IMR-90 (cell line): ENCODE data around the gene SNED1. TPM values are rescaled to one million over a fixed set of nuclear protein-coding genes. Genes with fewer than 3 reads are reported as not detected.
A peak's percentile ranks its signal among the peaks of the same experiment; 100 is the strongest.

ENCODE experiments used
- ATAC-seq: fragments of 200-7000 bp; cut with Tn5 transposase; 2 replicates; pipeline ENCODE4 v1.9.1; 2020; ENCODE audit warnings: low read depth, mild to moderate bottlenecking, moderate library complexity
- BruUV-seq: library from RNA; stranded (reverse); fragments of 400-500 nt; replicated peaks from 2 replicates; lab custom pipeline; 2021; lab: Mats Ljungman, UMichigan
- CTCF ChIA-PET: fragments of 300-600 bp; formaldehyde crosslinking; extraction: SDS; loops from one replicate; lab custom pipeline; 2021; ENCODE audit warnings: antibody characterized with exemption; lab: Yijun Ruan, JAX
- POLR2A ChIA-PET: fragments of 300-600 bp; sonication (Branson Sonifier 250); formaldehyde crosslinking; loops from one replicate; lab custom pipeline; 2022; ENCODE audit warnings: antibody characterized with exemption; ENCODE audit not compliant: unreplicated experiment; lab: Charles Lee
- DNase-seq: peaks from one replicate; pipeline ENCODE4 v3.0.0; 2013
- H2AFZ ChIP-seq: replicated peaks from 2 replicates; pipeline ENCODE3; 2013; ENCODE audit warnings: low read length, mild to moderate bottlenecking; ENCODE audit not compliant: poor library complexity
- H2AK5ac ChIP-seq: 2 replicates; pipeline ENCODE4 v1.6.1; 2013; ENCODE audit warnings: low read depth, low read length, inconsistent platforms
- H2AK9ac ChIP-seq: replicated peaks from 2 replicates; pipeline ENCODE3; 2013; ENCODE audit warnings: mild to moderate bottlenecking, low read depth, low read length, moderate library complexity; ENCODE audit not compliant: poor library complexity
- H2BK120ac ChIP-seq: 2 replicates; pipeline ENCODE4 v1.6.1; 2013; ENCODE audit warnings: low read depth, low read length, inconsistent platforms
- H2BK15ac ChIP-seq: 3 replicates; pipeline ENCODE4 v1.6.1; 2013; ENCODE audit warnings: low read depth, low read length, inconsistent platforms
- H2BK20ac ChIP-seq: 2 replicates; pipeline ENCODE4 v1.6.1; 2013; ENCODE audit warnings: low read depth, mild to moderate bottlenecking, inconsistent platforms, low read length, moderate library complexity
- H2BK5ac ChIP-seq: 2 replicates; pipeline ENCODE4 v1.6.1; 2013; ENCODE audit warnings: mild to moderate bottlenecking, low read depth, low read length, inconsistent platforms; ENCODE audit not compliant: poor library complexity, severe bottlenecking
- H3K14ac ChIP-seq: replicated peaks from 2 replicates; pipeline ENCODE4 v1.6.1; 2013; ENCODE audit warnings: low read depth, low read length, inconsistent platforms
- H3K18ac ChIP-seq: 2 replicates; pipeline ENCODE4 v1.6.1; 2013; ENCODE audit warnings: low read depth, low read length, control low read depth
- H3K23ac ChIP-seq: 2 replicates; pipeline ENCODE4 v1.6.1; 2013; ENCODE audit warnings: low read depth, low read length, inconsistent platforms
- H3K27ac ChIP-seq: 2 replicates; pipeline ENCODE4 v1.5.1; 2013; ENCODE audit warnings: mild to moderate bottlenecking, control low read depth, low read length; ENCODE audit not compliant: insufficient read depth
- H3K27me3 ChIP-seq: 2 replicates; pipeline ENCODE4 v1.6.1; 2013; ENCODE audit warnings: low read length; ENCODE audit not compliant: control insufficient read depth, insufficient read depth
- H3K36me3 ChIP-seq: 2 replicates; pipeline ENCODE4 v1.6.1; 2013; ENCODE audit warnings: low read length, mixed read lengths; ENCODE audit not compliant: control insufficient read depth, insufficient read depth
- H3K4ac ChIP-seq: 2 replicates; pipeline ENCODE4 v1.6.1; 2013; ENCODE audit warnings: low read depth, low read length, inconsistent platforms
- H3K4me1 ChIP-seq: 2 replicates; pipeline ENCODE4 v1.6.1; 2013; ENCODE audit warnings: low read length, mixed read lengths; ENCODE audit not compliant: control insufficient read depth, insufficient read depth
- H3K4me2 ChIP-seq: 2 replicates; pipeline ENCODE4 v1.6.1; 2013; ENCODE audit warnings: low read depth, mild to moderate bottlenecking, control low read depth, low read length, moderate library complexity
- H3K4me3 ChIP-seq: 2 replicates; pipeline ENCODE4 v1.5.1; 2013; ENCODE audit warnings: low read depth, mild to moderate bottlenecking, control low read depth, low read length, moderate library complexity; ENCODE audit not compliant: insufficient read depth
- H3K56ac ChIP-seq: 2 replicates; pipeline ENCODE4 v1.6.1; 2013; ENCODE audit warnings: low read length, inconsistent platforms; ENCODE audit not compliant: insufficient read depth; ENCODE audit errors: extremely low read depth
- H3K79me1 ChIP-seq, 2 experiments: 2 replicates each; pipeline ENCODE4 v1.6.1; 2013; ENCODE audit warnings: low read length in 2 of 2, inconsistent platforms in 1 of 2, low read depth in 1 of 2
- H3K9ac ChIP-seq: 2 replicates; pipeline ENCODE4 v1.6.1; 2013; ENCODE audit warnings: low read depth, low read length, control low read depth
- H3K9me1 ChIP-seq: 2 replicates; pipeline ENCODE4 v1.6.1; 2013; ENCODE audit warnings: low read length, inconsistent platforms; ENCODE audit not compliant: insufficient read depth
- H3K9me3 ChIP-seq: 2 replicates; pipeline ENCODE4 v1.6.1; 2013; ENCODE audit warnings: low read length; ENCODE audit not compliant: control insufficient read depth, insufficient read depth
- H4K20me1 ChIP-seq: 2 replicates; pipeline ENCODE4 v1.6.1; 2013; ENCODE audit warnings: low read length, inconsistent platforms; ENCODE audit not compliant: insufficient read depth
- H4K5ac ChIP-seq: 2 replicates; pipeline ENCODE4 v1.6.1; 2013; ENCODE audit warnings: mild to moderate bottlenecking, low read depth, low read length, control low read depth
- H4K8ac ChIP-seq, 2 experiments: 2 replicates each; pipeline ENCODE4 v1.6.1; 2013; ENCODE audit warnings: low read depth in 2 of 2, low read length in 2 of 2, control low read depth in 1 of 2, inconsistent platforms in 1 of 2
- H4K91ac ChIP-seq: 2 replicates; pipeline ENCODE4 v1.6.1; 2013; ENCODE audit warnings: low read depth, low read length, inconsistent platforms; ENCODE audit not compliant: insufficient read depth
- BHLHE40 ChIP-seq: fragments of 150-350 bp; IDR thresholded peaks from 2 replicates; pipeline ENCODE4 v1.6.1; 2016; ENCODE audit warnings: mild to moderate bottlenecking, low read depth, low read length
- CEBPB ChIP-seq: IDR thresholded peaks from 2 replicates; pipeline ENCODE4 v1.6.1; 2012; ENCODE audit warnings: low read depth, low read length, improper control_type of control experiment
- CHD1 ChIP-seq: IDR thresholded peaks from 2 replicates; pipeline ENCODE4 v1.6.1; 2012; ENCODE audit warnings: low read depth, low read length, improper control_type of control experiment
- FOS ChIP-seq: fragments of 150-350 bp; IDR thresholded peaks from 2 replicates; pipeline ENCODE4 v1.6.1; 2016; ENCODE audit warnings: low read depth, low read length
- MAFK ChIP-seq: IDR thresholded peaks from 2 replicates; pipeline ENCODE4 v1.6.1; 2012; ENCODE audit warnings: low read depth, low read length, improper control_type of control experiment
- MAZ ChIP-seq: IDR thresholded peaks from 2 replicates; pipeline ENCODE4 v1.6.1; 2012; ENCODE audit warnings: low read depth, mild to moderate bottlenecking, low read length, improper control_type of control experiment, moderate library complexity, borderline replicate concordance
- MXI1 ChIP-seq: IDR thresholded peaks from 2 replicates; pipeline ENCODE4 v1.6.1; 2012; ENCODE audit warnings: low read depth, mild to moderate bottlenecking, low read length, moderate library complexity, borderline replicate concordance
- NFE2L2 ChIP-seq: fragments of 150-350 bp; IDR thresholded peaks from 2 replicates; pipeline ENCODE4 v1.6.1; 2016; ENCODE audit warnings: low read depth, mild to moderate bottlenecking, low read length
- POLR2A ChIP-seq: IDR thresholded peaks from 2 replicates; pipeline ENCODE4 v1.6.1; 2012; ENCODE audit warnings: mild to moderate bottlenecking, low read depth, low read length
- RAD21 ChIP-seq: IDR thresholded peaks from 2 replicates; pipeline ENCODE4 v1.6.1; 2012; ENCODE audit warnings: low read length, improper control_type of control experiment
- RCOR1 ChIP-seq: IDR thresholded peaks from 2 replicates; pipeline ENCODE4 v1.6.1; 2012; ENCODE audit warnings: mild to moderate bottlenecking, low read length, improper control_type of control experiment; ENCODE audit not compliant: insufficient replicate concordance
- RFX5 ChIP-seq: IDR thresholded peaks from 2 replicates; pipeline ENCODE4 v1.8.0; 2012; ENCODE audit warnings: low read depth, mild to moderate bottlenecking, low read length, moderate library complexity
- SMC3 ChIP-seq: fragments of 150-350 bp; IDR thresholded peaks from 2 replicates; pipeline ENCODE4 v1.6.1; 2016; ENCODE audit warnings: low read depth, mild to moderate bottlenecking, antibody characterized with exemption, low read length, moderate library complexity
- USF2 ChIP-seq: fragments of 150-350 bp; IDR thresholded peaks from 2 replicates; pipeline ENCODE4 v1.6.1; 2017; ENCODE audit warnings: mild to moderate bottlenecking, antibody characterized with exemption, low read length, low read depth
- WGBS, 2 experiments: methylation state at CpG; one replicate each; pipeline versions ENCODE4 v1.1.5 to v1.1.7; 2013; ENCODE audit warnings: missing lambda C conversion rate in 2 of 2; ENCODE audit not compliant: insufficient read length in 1 of 2; ENCODE audit errors: extremely low coverage in 2 of 2; 5-methylcytosine and 5-hydroxymethylcytosine counted together
- dilution Hi-C: fragments of 300-500 bp; cut with HindIII; formaldehyde crosslinking; loops from one replicate; pipeline ENCODE4 v1.14.3; 2018; ENCODE audit warnings: low sequenced_read_pairs; ENCODE audit not compliant: unreplicated experiment
- in situ Hi-C: fragments of 300-500 bp; cut with MboI; formaldehyde crosslinking; loops from 3 replicates; pipeline ENCODE4 v1.14.3; 2019; ENCODE audit warnings: low sequenced_read_pairs, inconsistent platforms, mixed read lengths
- intact Hi-C: fragments of 100-400 bp; cut with micrococcal nuclease; formaldehyde crosslinking; loops from 2 replicates; pipeline ENCODE4 v1.10.0; 2022
- polyA plus RNA-seq, 3 experiments: library from polyadenylated mRNA; depleted of rRNA; stranded (reverse); fragments of >200 nt; gene quantifications; 2 replicates each; pipeline ENCODE4 v1.2.3, GENCODE V29; 2012; ENCODE audit warnings: low replicate concordance in 1 of 3
- total RNA-seq: library from RNA; depleted of rRNA; stranded (reverse); fragments of >200 nt; gene quantifications from 2 replicates; pipeline ENCODE4 v1.2.3, GENCODE V29; 2012
- TF ChIP-seq, protein P1 (sequence below): fragments of 150-350 bp; IDR thresholded peaks from 2 replicates; pipeline ENCODE4 v1.6.1; 2016; ENCODE audit warnings: low read depth, mild to moderate bottlenecking, low read length, moderate library complexity, borderline replicate concordance

SNED1 gene
- total and polyA plus RNA-seq, 2 of the 4 experiments (the other 2 are of a cell fraction): 1.1 to 3.4 TPM

DNA sequence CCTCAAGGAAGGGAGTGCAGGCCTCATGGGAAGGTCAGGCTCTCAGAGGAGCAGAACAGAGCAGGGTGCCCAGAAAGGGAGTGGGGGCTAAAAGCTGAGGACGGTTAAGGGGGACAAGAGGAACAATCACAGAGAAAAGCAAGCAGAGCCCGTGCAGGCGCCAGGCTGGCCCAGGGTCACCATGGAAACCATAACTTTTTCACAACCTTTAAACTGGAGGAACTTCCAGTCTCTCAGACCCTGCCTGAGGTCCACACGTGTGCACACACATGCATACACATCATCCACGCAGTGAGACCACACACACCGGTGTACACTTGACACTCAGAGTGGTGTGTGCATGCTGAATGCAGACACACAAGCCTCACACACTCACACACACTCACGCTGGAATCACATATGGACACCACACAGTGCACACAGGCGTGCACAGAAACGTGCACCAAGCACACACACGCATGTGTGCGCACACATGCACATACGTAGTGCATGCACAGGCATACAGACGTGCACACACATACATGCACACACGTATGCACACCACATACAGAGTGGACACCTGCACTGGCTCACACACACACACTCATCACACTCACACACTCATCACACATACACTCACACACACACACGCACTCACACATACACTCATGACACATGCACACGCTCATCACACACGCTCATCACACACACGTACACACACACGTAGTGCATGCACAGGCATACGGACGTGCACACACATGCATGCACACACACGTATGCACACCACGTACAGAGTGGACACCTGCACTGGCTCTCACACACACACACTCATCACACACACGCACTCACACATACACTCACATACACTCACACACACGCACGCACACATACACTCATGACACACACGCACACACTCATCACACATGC lies 37.2 kb upstream of the SNED1 start:
- peak overlapping the region; percentile 15 for H2AK5ac ChIP-seq
- TF ChIP-seq MAFK (no peak), CHD1 (no peak), CEBPB (no peak), RAD21 (no peak), SMC3 (no peak), MAZ (no peak), RCOR1 (no peak), FOS (no peak), USF2 (no peak), BHLHE40 (no peak), RFX5 (no peak), POLR2A (no peak), NFE2L2 (no peak), MXI1 (no peak)
- TF ChIP-seq, protein P1, sequence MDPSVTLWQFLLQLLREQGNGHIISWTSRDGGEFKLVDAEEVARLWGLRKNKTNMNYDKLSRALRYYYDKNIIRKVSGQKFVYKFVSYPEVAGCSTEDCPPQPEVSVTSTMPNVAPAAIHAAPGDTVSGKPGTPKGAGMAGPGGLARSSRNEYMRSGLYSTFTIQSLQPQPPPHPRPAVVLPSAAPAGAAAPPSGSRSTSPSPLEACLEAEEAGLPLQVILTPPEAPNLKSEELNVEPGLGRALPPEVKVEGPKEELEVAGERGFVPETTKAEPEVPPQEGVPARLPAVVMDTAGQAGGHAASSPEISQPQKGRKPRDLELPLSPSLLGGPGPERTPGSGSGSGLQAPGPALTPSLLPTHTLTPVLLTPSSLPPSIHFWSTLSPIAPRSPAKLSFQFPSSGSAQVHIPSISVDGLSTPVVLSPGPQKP: no peak
- no peak; the same call in 1 of the 2 replicates for ATAC-seq

More for the DNA sequence above, 37.2 kb upstream of the SNED1 start:
- H3K36me3 ChIP-seq: no peaks in the 10 kb centered on the region
- peak overlapping the region; percentile 73; the same call in 1 of the 2 replicates for H3K23ac ChIP-seq
- no TSS peak for BruUV-seq
- H3K4me3 ChIP-seq: no peak overlapping the region
- no peak overlapping the region for H2BK15ac ChIP-seq
- H2BK5ac ChIP-seq: no peak overlapping the region
- H4K20me1 ChIP-seq: no peaks in the 10 kb centered on the region
- H3K56ac ChIP-seq: no peak overlapping the region
- H3K18ac ChIP-seq: peak overlapping the region; percentile 28; the same call in 1 of the 2 replicates
- H2BK120ac ChIP-seq: no peak overlapping the region
- no peaks in the 10 kb centered on the region for H3K9me3 ChIP-seq
- no peak overlapping the region for H3K9ac ChIP-seq
- no peak overlapping the region for H4K8ac ChIP-seq
- H2AK9ac ChIP-seq: peak overlapping the region; percentile 3
- peaks cover 10% of the 10 kb centered on the region for H3K9me1 ChIP-seq
- peaks cover 32% of the 10 kb centered on the region; the same call in 1 of the 2 replicates for H3K4me1 ChIP-seq
- peaks cover 5% of the 10 kb centered on the region; the same call in 1 of the 2 replicates for H3K27me3 ChIP-seq
- no peak overlapping the region; the same call in 1 of the 2 replicates for H3K4me2 ChIP-seq
- peak overlapping the region; percentile 23 for H2AFZ ChIP-seq
- intact Hi-C loops: no loop called here
- DNase-seq: no peak
- peak overlapping the region; percentile 33; the same call in 1 of the 2 replicates for H3K4ac ChIP-seq
- H3K79me1 ChIP-seq: no peaks in the 10 kb centered on the region
- H4K91ac ChIP-seq: no peak overlapping the region; the same call in 1 of the 2 replicates
- dilution Hi-C loops: no loop called here
- H3K27ac ChIP-seq: peak overlapping the region; percentile 48; the same call in 1 of the 2 replicates
- H3K14ac ChIP-seq: no peak overlapping the region; the same call in 1 of the 2 replicates
- peak overlapping the region; percentile 18; the same call in 1 of the 2 replicates for H4K5ac ChIP-seq
- 75% methylated on average over 23 of the region's 27 CpGs; no CpG with 5 or more reads in 1 of the 2 experiments for WGBS, 2 experiments
- POLR2A ChIA-PET: no interaction called here
- in situ Hi-C loops: no loop called here
- H2BK20ac ChIP-seq: 0 out of 2 replicates have a peak overlapping the region, but pooled peaks have one; percentile 24
- CTCF ChIA-PET: no interaction called here
